K562 (cell line): ENCODE measurements around the gene NFYC. TPM values are rescaled to one million over a fixed set of nuclear protein-coding genes. Genes with fewer than 3 reads are reported as not detected.

Source experiments
- ASH1L ChIP-seq: fragments of 450-650 bp; IDR thresholded peaks from 2 replicates; pipeline ENCODE4 v1.6.1; 2018; ENCODE audit warnings: borderline replicate concordance, mild to moderate bottlenecking, low read depth; ENCODE audit not compliant: partially characterized antibody
- ATF1 ChIP-seq, 2 experiments: fragments of 450-650 bp in 1 of 2; IDR thresholded peaks; 2 replicates each; pipeline ENCODE4 v1.6.1; 2016; ENCODE audit warnings: missing compliant biosample characterization in 1 of 2, missing genetic modification characterization in 1 of 2
- BMI1 ChIP-seq: fragments of 150-350 bp; IDR thresholded peaks from 2 replicates; pipeline ENCODE4 v1.6.1; 2014; ENCODE audit warnings: low read length
- CXXC5 ChIP-seq: fragments of 250-450 bp; sonication (Bioruptor Pico); IDR thresholded peaks from 2 replicates; pipeline ENCODE4 v1.8.0; 2022; ENCODE audit warnings: inconsistent platforms, mild to moderate bottlenecking, moderate library complexity
- ELK1 ChIP-seq: sonication (generic); formaldehyde crosslinking; IDR thresholded peaks from 2 replicates; pipeline ENCODE4 v1.8.1; 2022; ENCODE audit warnings: missing genetic modification reagents
- ETV5 ChIP-seq: sonication (generic); formaldehyde crosslinking; IDR thresholded peaks from 2 replicates; pipeline ENCODE4 v1.4.0; 2020; ENCODE audit warnings: low read depth, mild to moderate bottlenecking, missing genetic modification reagents
- FOSL1 ChIP-seq: fragments of 200-800 bp; sonication (Bioruptor generic); conservative IDR thresholded peaks from 2 replicates; pipeline ENCODE4 v1.6.1; 2016; ENCODE audit warnings: missing genetic modification characterization, missing compliant biosample characterization
- FOXO4 ChIP-seq: fragments of 450-650 bp; formaldehyde crosslinking; IDR thresholded peaks from 2 replicates; pipeline ENCODE4 v1.4.0; 2020; ENCODE audit warnings: mild to moderate bottlenecking, moderate library complexity
- GATA2 ChIP-seq: sonication (generic); formaldehyde crosslinking; IDR thresholded peaks from 2 replicates; pipeline ENCODE4 v1.4.0; 2020; ENCODE audit warnings: mild to moderate bottlenecking, missing genetic modification reagents
- PATZ1 ChIP-seq: fragments of 250-450 bp; sonication (Bioruptor Pico); IDR thresholded peaks from 2 replicates; pipeline ENCODE4 v1.5.0; 2020; ENCODE audit warnings: mild to moderate bottlenecking, borderline replicate concordance
- RERE ChIP-seq: sonication (generic); formaldehyde crosslinking; IDR thresholded peaks from 2 replicates; pipeline ENCODE4 v1.8.0; 2023; ENCODE audit warnings: missing genetic modification reagents, mild to moderate bottlenecking, borderline replicate concordance
- SMAD4 ChIP-seq: fragments of 250-450 bp; sonication (Bioruptor Pico); conservative IDR thresholded peaks from 2 replicates; pipeline ENCODE4 v1.8.0; 2021; ENCODE audit warnings: inconsistent platforms, mild to moderate bottlenecking, moderate library complexity
- TEAD4 ChIP-seq, 2 experiments: sonication (generic) in 1 of 2; formaldehyde crosslinking in 1 of 2; IDR thresholded peaks; 2 replicates each; pipeline versions ENCODE4 v1.6.1 to v1.8.0; 2012 to 2022; ENCODE audit warnings: borderline replicate concordance in 1 of 2, inconsistent platforms in 1 of 2, low read length in 1 of 2, mild to moderate bottlenecking in 1 of 2, missing genetic modification reagents in 1 of 2
- ZNF217 ChIP-seq: sonication (generic); formaldehyde crosslinking; IDR thresholded peaks from 2 replicates; pipeline ENCODE4 v1.8.0; 2022; ENCODE audit warnings: mild to moderate bottlenecking, missing genetic modification reagents
- ZNF239 ChIP-seq: fragments of 250-450 bp; sonication (Bioruptor Pico); IDR thresholded peaks from 2 replicates; pipeline ENCODE4 v1.4.0; 2020; ENCODE audit warnings: mild to moderate bottlenecking
- ZNF274 ChIP-seq: IDR thresholded peaks from 2 replicates; pipeline ENCODE4 v1.6.1; 2011; ENCODE audit warnings: low read depth, mild to moderate bottlenecking, low read length, moderate library complexity, borderline replicate concordance
- ZNF589 ChIP-seq: fragments of 200-800 bp; sonication (Bioruptor generic); IDR thresholded peaks from 2 replicates; pipeline ENCODE4 v1.6.1; 2016; ENCODE audit warnings: low read depth, missing genetic modification characterization, missing compliant biosample characterization
- ZNF699 ChIP-seq: fragments of 250-450 bp; sonication (Bioruptor Pico); IDR thresholded peaks from 2 replicates; pipeline ENCODE4 v1.8.0; 2021; ENCODE audit warnings: mild to moderate bottlenecking, moderate library complexity; ENCODE audit not compliant: insufficient replicate concordance
- polyA plus RNA-seq, 8 experiments: library from polyadenylated mRNA; depleted of rRNA in 4 of 8; stranded (reverse) in 5 of 8; unstranded in 3 of 8; fragments of >200 nt; fragmentation: Nextera tagmentation in 2 of 8; fragmentation: Illumina TruSeq in 1 of 8; extraction: Ambion mirVana in 2 of 8; extraction: Trizol in 1 of 8; gene quantifications; 2 replicates each; pipeline versions ENCODE4 v1.2.1 to v1.2.3, GENCODE V29; 2011 to 2014; ENCODE audit warnings: inconsistent platforms in 1 of 8, missing spikeins in 1 of 8
- total RNA-seq, 7 experiments: library from RNA; depleted of rRNA in 6 of 7; stranded (reverse); fragments of >200 nt in 6 of 7; fragmentation: Illumina TruSeq in 2 of 7; extraction: Trizol in 2 of 7; gene quantifications; 2 replicates each; pipeline versions ENCODE4 v1.2.1 to v1.2.3, GENCODE V29; 2011 to 2021; ENCODE audit warnings: low replicate concordance in 1 of 7

The NFYC gene
- total and polyA plus RNA-seq, 9 of the 15 experiments (the other 6 are each of a cell fraction or from before 2014, with no cell fraction given): 4.8 to 59.8 (median 41.1) TPM

- TF ChIP-seq TEAD4 (IDR thresholded peaks at IDR 0.05; ENCODE audit: low read length) (no peak), TEAD4 (CRISPR knock-in tag; IDR thresholded peaks at IDR 0.05; ENCODE audit: borderline replicate concordance) (no peak), ZNF274 (no peak), ELK1 (CRISPR knock-in tag) (no peak), ETV5 (CRISPR knock-in tag) (no peak), FOXO4 (CRISPR knock-in tag) (no peak), ATF1 (CRISPR knock-in tag; IDR thresholded peaks at IDR 0.05) (no peak), ATF1 (tag; IDR thresholded peaks at IDR 0.05) (no peak), ZNF699 (CRISPR knock-in tag) (no peak), SMAD4 (CRISPR knock-in tag) (no peak), FOSL1 (tag) (no peak), PATZ1 (CRISPR knock-in tag) (no peak), BMI1 (no peak), RERE (no peak), ASH1L (no peak), CXXC5 (CRISPR knock-in tag) (no peak), ZNF217 (CRISPR knock-in tag) (no peak), ZNF589 (no peak), ZNF239 (CRISPR knock-in tag) (no peak), GATA2 (CRISPR knock-in tag) (no peak)
Observed at GRCh38 chr1:40802742-40803113, 111.2 kb downstream of the NFYC start (continued).
